Tracheal epithelial cell (primary cell): ENCODE data around the gene MIXL1. TPM values are rescaled to one million over a fixed set of nuclear protein-coding genes. Genes with fewer than 3 reads are reported as not detected.

Experiments
- total RNA-seq: library from RNA; depleted of rRNA; stranded (reverse); fragments of >200 nt; gene quantifications from 2 replicates; pipeline ENCODE4 v1.2.1, GENCODE V29; 2014

MIXL1 gene
- not detected in 2 replicates for total RNA-seq

DNA sequence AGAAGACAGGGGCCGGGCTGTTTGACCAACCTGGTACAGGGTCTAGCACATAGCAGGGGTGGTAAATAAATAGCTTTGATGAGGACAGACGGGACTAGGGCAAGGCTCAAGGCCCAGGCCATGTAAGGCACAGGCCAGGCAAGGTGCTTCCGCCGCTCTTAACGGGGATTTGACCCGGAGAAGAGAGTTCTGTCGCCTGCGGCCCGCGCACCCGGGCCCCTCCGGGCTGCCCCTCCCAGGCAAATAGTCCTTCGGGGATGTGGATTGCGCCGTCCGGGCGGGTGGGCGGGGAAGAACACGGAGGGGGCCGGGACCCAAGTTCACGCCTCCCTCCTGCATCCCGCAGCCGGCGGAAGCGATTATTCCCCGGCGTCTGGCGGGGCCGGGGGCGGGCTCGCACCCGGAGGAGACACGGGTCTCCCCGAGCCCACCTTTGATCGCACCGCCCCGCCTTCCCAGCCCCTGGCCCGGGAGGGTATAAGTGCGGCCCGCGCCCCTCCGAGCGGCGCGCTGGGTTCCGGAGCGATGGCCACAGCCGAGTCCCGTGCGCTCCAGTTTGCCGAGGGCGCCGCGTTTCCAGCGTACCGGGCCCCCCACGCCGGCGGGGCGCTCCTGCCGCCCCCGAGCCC lies at the start of gene MIXL1:
TSS of gene MIXL1 (plus strand) at position 508 of the 629 bp plus-strand sequence. CDS start at position 526, 18 bp downstream.

GRCh38 chr1:226186124-226187018 lies 37.1 kb upstream of the MIXL1 start, which contains the start of gene ACBD3:
ACBD3 (minus strand) TSS chr1:226186741; CDS start chr1:226186675, 66 bp downstream.

Other genes with a start within 250 kb of the MIXL1 start
- gene SDE2, start 224.3 kb upstream of the MIXL1 start, total RNA-seq: 29.9 and 32.8 TPM in 2 replicates
- gene H3-3A, start 160.9 kb upstream of the MIXL1 start, total RNA-seq: 109 and 113 TPM in 2 replicates
- gene ACBD3, start 36.9 kb upstream of the MIXL1 start, total RNA-seq: 43.7 and 67.0 TPM in 2 replicates
- gene LIN9, start 85.5 kb downstream of the MIXL1 start, total RNA-seq: 4.5 and 5.3 TPM in 2 replicates
- gene PARP1, start 184.4 kb downstream of the MIXL1 start, total RNA-seq: 15.3 and 48.9 TPM in 2 replicates